Measurements from ENCODE around the gene TRIM46.
"Not testable (repeated sequence)": the region's sequence is repeated elsewhere in the genome, so short reads cannot be mapped to it uniquely, and the experiment has no call there.

TRIM46 gene

GRCh38 chr1:155137154-155137949, 36.3 kb upstream of the TRIM46 start:
- peaks cover 0 to 3% (median 0%) of the 10 kb centered on the region in 5 donors for H3K9me3 ChIP-seq (ENCODE audit: control insufficient read depth in 5 of 5, low read length in 5 of 5)
- peaks cover 0 to 27% (median 19%) of the 10 kb centered on the region in 5 donors for H3K36me3 ChIP-seq (ENCODE audit: control insufficient read depth in 5 of 5, insufficient read depth in 5 of 5, low read length in 5 of 5)
- peaks cover 0 to 5% (median 0%) of the 10 kb centered on the region in 5 donors for H3K27me3 ChIP-seq (ENCODE audit: control insufficient read depth in 5 of 5, insufficient read depth in 4 of 5, low read length in 5 of 5)
- H3K9ac ChIP-seq (ENCODE audit: low read length in 5 of 5), result peak overlapping the region in 2 of 5 donors; percentile 21 to 35
- peak overlapping the region in 4 of 5 donors; percentile 46 to 89 (median 80) for H3K4me3 ChIP-seq (ENCODE audit: low read depth in 1 of 5, low read length in 5 of 5)
- peaks cover 19 to 58% (median 52%) of the 10 kb centered on the region in 5 donors for H3K4me1 ChIP-seq (ENCODE audit: control insufficient read depth in 5 of 5, insufficient read depth in 5 of 5, low read length in 5 of 5)
- peak overlapping the region; percentile 100 for H3K27ac ChIP-seq (ENCODE audit: low read depth, low read length)

- Histone ChIP-seq H3K4me1 (ENCODE audit: control insufficient read depth in 5 of 5, insufficient read depth in 5 of 5, low read length in 5 of 5) (peaks cover 6 to 39% (median 34%) of the 10 kb centered on the region in 5 donors), H3K4me3 (ENCODE audit: low read depth in 1 of 5, low read length in 5 of 5) (peak within 1 kb of the TSS; percentile 94 to 99 (median 98)), H3K9me3 (ENCODE audit: control insufficient read depth in 5 of 5, low read length in 5 of 5) (peaks cover 0 to 1% (median 0%) of the 10 kb centered on the region in 5 donors), H3K27me3 (ENCODE audit: control insufficient read depth in 5 of 5, insufficient read depth in 4 of 5, low read length in 5 of 5) (peaks cover 0 to 3% (median 0%) of the 10 kb centered on the region in 5 donors), H3K36me3 (ENCODE audit: control insufficient read depth in 5 of 5, insufficient read depth in 5 of 5, low read length in 5 of 5) (peaks cover 0 to 10% (median 4%) of the 10 kb centered on the region in 5 donors), H3K9ac (ENCODE audit: low read length in 5 of 5) (peak within 1 kb of the TSS; percentile 78 to 97 (median 95)), H3K27ac (ENCODE audit: low read depth, low read length) (peak within 1 kb of the TSS; percentile 95)
Observed at GRCh38 chr1:155139895-155140629, 33.6 kb upstream of the TRIM46 start, which contains the start of gene DPM3. TSS of gene DPM3 (minus strand) at chr1:155140531. CDS start at chr1:155140240, 291 bp downstream.

- peak overlapping the region; percentile 17 to 98 (median 96) for H3K4me3 ChIP-seq (ENCODE audit: low read depth in 1 of 5, low read length in 5 of 5)
- H3K27ac ChIP-seq (ENCODE audit: low read depth, low read length), result peak overlapping the region; percentile 95
- H3K27me3 ChIP-seq (ENCODE audit: control insufficient read depth in 5 of 5, insufficient read depth in 4 of 5, low read length in 5 of 5), result no peaks in the 10 kb centered on the region
- H3K4me1 ChIP-seq (ENCODE audit: control insufficient read depth in 5 of 5, insufficient read depth in 5 of 5, low read length in 5 of 5), result peaks cover 2 to 35% (median 29%) of the 10 kb centered on the region in 5 donors
- H3K9ac ChIP-seq (ENCODE audit: low read length in 5 of 5), result peak overlapping the region in 3 of 5 donors; percentile 78 to 97 (median 96)
- H3K9me3 ChIP-seq (ENCODE audit: control insufficient read depth in 5 of 5, low read length in 5 of 5), result no peaks in the 10 kb centered on the region
- peaks cover 0 to 10% (median 4%) of the 10 kb centered on the region in 5 donors for H3K36me3 ChIP-seq (ENCODE audit: control insufficient read depth in 5 of 5, insufficient read depth in 5 of 5, low read length in 5 of 5)
Observed at GRCh38 chr1:155140630-155140953, 33.1 kb upstream of the TRIM46 start.

- no peaks in the 10 kb centered on the region for H3K9me3 ChIP-seq (ENCODE audit: control insufficient read depth in 5 of 5, low read length in 5 of 5)
Observed at GRCh38 chr1:155141749-155142148, 31.9 kb upstream of the TRIM46 start.

GRCh38 chr1:155145491-155145890, 28.2 kb upstream of the TRIM46 start:
- no peaks in the 10 kb centered on the region for H3K27me3 ChIP-seq (ENCODE audit: control insufficient read depth in 5 of 5, insufficient read depth in 4 of 5, low read length in 5 of 5)
- no peak overlapping the region for H3K27ac ChIP-seq (ENCODE audit: low read depth, low read length)
- H3K9ac ChIP-seq (ENCODE audit: low read length in 5 of 5), result no peak overlapping the region
- peaks cover 0 to 2% (median 2%) of the 10 kb centered on the region in 5 donors for H3K4me1 ChIP-seq (ENCODE audit: control insufficient read depth in 5 of 5, insufficient read depth in 5 of 5, low read length in 5 of 5)
- no peaks in the 10 kb centered on the region for H3K9me3 ChIP-seq (ENCODE audit: control insufficient read depth in 5 of 5, low read length in 5 of 5)
- H3K36me3 ChIP-seq (ENCODE audit: control insufficient read depth in 5 of 5, insufficient read depth in 5 of 5, low read length in 5 of 5), result no peaks in the 10 kb centered on the region
- no peak overlapping the region for H3K4me3 ChIP-seq (ENCODE audit: low read depth in 1 of 5, low read length in 5 of 5)

More at GRCh38 chr1:155141749-155142148, 31.9 kb upstream of the TRIM46 start:
- Histone ChIP-seq H3K4me1 (ENCODE audit: control insufficient read depth in 5 of 5, insufficient read depth in 5 of 5, low read length in 5 of 5) (peaks cover 1 to 27% (median 25%) of the 10 kb centered on the region in 5 donors), H3K4me3 (ENCODE audit: low read depth in 1 of 5, low read length in 5 of 5) (no peak overlapping the region), H3K27me3 (ENCODE audit: control insufficient read depth in 5 of 5, insufficient read depth in 4 of 5, low read length in 5 of 5) (no peaks in the 10 kb centered on the region), H3K9ac (ENCODE audit: low read length in 5 of 5) (no peak overlapping the region), H3K27ac (ENCODE audit: low read depth, low read length) (no peak overlapping the region), H3K36me3 (ENCODE audit: control insufficient read depth in 5 of 5, insufficient read depth in 5 of 5, low read length in 5 of 5) (peaks cover 0 to 10% (median 4%) of the 10 kb centered on the region in 5 donors)

GRCh38 chr1:155155996-155156643, 17.5 kb upstream of the TRIM46 start:
- not testable (repeated sequence) for H3K27me3 ChIP-seq (ENCODE audit: control insufficient read depth in 5 of 5, insufficient read depth in 4 of 5, low read length in 5 of 5); H3K4me3 ChIP-seq (ENCODE audit: low read depth in 1 of 5, low read length in 5 of 5); H3K27ac ChIP-seq (ENCODE audit: low read depth, low read length); H3K4me1 ChIP-seq (ENCODE audit: control insufficient read depth in 5 of 5, insufficient read depth in 5 of 5, low read length in 5 of 5); H3K9ac ChIP-seq (ENCODE audit: low read length in 5 of 5); H3K36me3 ChIP-seq (ENCODE audit: control insufficient read depth in 5 of 5, insufficient read depth in 5 of 5, low read length in 5 of 5); H3K9me3 ChIP-seq (ENCODE audit: control insufficient read depth in 5 of 5, low read length in 5 of 5)

- Histone ChIP-seq H3K27me3 (ENCODE audit: control insufficient read depth in 5 of 5, insufficient read depth in 4 of 5, low read length in 5 of 5) (no peaks in the 10 kb centered on the region), H3K36me3 (ENCODE audit: control insufficient read depth in 5 of 5, insufficient read depth in 5 of 5, low read length in 5 of 5) (no peaks in the 10 kb centered on the region), H3K4me3 (ENCODE audit: low read depth in 1 of 5, low read length in 5 of 5) (no peak overlapping the region), H3K9ac (ENCODE audit: low read length in 5 of 5) (no peak overlapping the region), H3K4me1 (ENCODE audit: control insufficient read depth in 5 of 5, insufficient read depth in 5 of 5, low read length in 5 of 5) (no peaks in the 10 kb centered on the region), H3K9me3 (ENCODE audit: control insufficient read depth in 5 of 5, low read length in 5 of 5) (no peaks in the 10 kb centered on the region), H3K27ac (ENCODE audit: low read depth, low read length) (no peak overlapping the region)
Observed at GRCh38 chr1:155158991-155159390, 14.7 kb upstream of the TRIM46 start.

GRCh38 chr1:155160128-155160527, 13.5 kb upstream of the TRIM46 start:
- H3K4me1 ChIP-seq (ENCODE audit: control insufficient read depth in 5 of 5, insufficient read depth in 5 of 5, low read length in 5 of 5), result no peaks in the 10 kb centered on the region
- H3K9ac ChIP-seq (ENCODE audit: low read length in 5 of 5), result no peak overlapping the region
- H3K36me3 ChIP-seq (ENCODE audit: control insufficient read depth in 5 of 5, insufficient read depth in 5 of 5, low read length in 5 of 5), result no peaks in the 10 kb centered on the region

GRCh38 chr1:155162631-155163030, 11.0 kb upstream of the TRIM46 start:
- H3K27ac ChIP-seq (ENCODE audit: low read depth, low read length); H3K36me3 ChIP-seq (ENCODE audit: control insufficient read depth in 5 of 5, insufficient read depth in 5 of 5, low read length in 5 of 5); H3K27me3 ChIP-seq (ENCODE audit: control insufficient read depth in 5 of 5, insufficient read depth in 4 of 5, low read length in 5 of 5): not testable (repeated sequence)

More at GRCh38 chr1:155160128-155160527, 13.5 kb upstream of the TRIM46 start:
- no peaks in the 10 kb centered on the region for H3K27me3 ChIP-seq (ENCODE audit: control insufficient read depth in 5 of 5, insufficient read depth in 4 of 5, low read length in 5 of 5)
- H3K27ac ChIP-seq (ENCODE audit: low read depth, low read length), result no peak overlapping the region
- no peak overlapping the region for H3K4me3 ChIP-seq (ENCODE audit: low read depth in 1 of 5, low read length in 5 of 5)
- H3K9me3 ChIP-seq (ENCODE audit: control insufficient read depth in 5 of 5, low read length in 5 of 5), result no peaks in the 10 kb centered on the region

More at GRCh38 chr1:155162631-155163030, 11.0 kb upstream of the TRIM46 start:
- H3K9ac ChIP-seq (ENCODE audit: low read length in 5 of 5); H3K4me3 ChIP-seq (ENCODE audit: low read depth in 1 of 5, low read length in 5 of 5); H3K9me3 ChIP-seq (ENCODE audit: control insufficient read depth in 5 of 5, low read length in 5 of 5): not testable (repeated sequence)
- peaks cover 4 to 21% (median 18%) of the 10 kb centered on the region in 5 donors for H3K4me1 ChIP-seq (ENCODE audit: control insufficient read depth in 5 of 5, insufficient read depth in 5 of 5, low read length in 5 of 5)
